ENCODE results near the gene SCAF8.

SCAF8 gene

GRCh38 chr6:154821099-154821498 is 87.9 kb downstream of the SCAF8 start:
- DNase-seq (ENCODE audit: low spot score) (no peak), ATAC-seq (ENCODE audit: low read depth) (no peak)
- Histone ChIP-seq H3K9me3 (ENCODE audit: severe bottlenecking) (no peaks in the 10 kb centered on the region), H3K36me3 (ENCODE audit: low read depth) (peaks cover 92% of the 10 kb centered on the region), H3K4me3 (ENCODE audit: severe bottlenecking) (no peak overlapping the region), H3K27ac (ENCODE audit: poor library complexity, severe bottlenecking) (no peak overlapping the region), H3K27me3 (ENCODE audit: insufficient read depth, poor library complexity, severe bottlenecking) (no peaks in the 10 kb centered on the region), H3K4me1 (ENCODE audit: insufficient read depth, poor library complexity, severe bottlenecking) (no peaks in the 10 kb centered on the region)
- TF ChIP-seq CTCF (IDR thresholded peaks at IDR 0.05; ENCODE audit: poor library complexity, severe bottlenecking), result no peak

GRCh38 chr6:154821638-154822037 is 88.4 kb downstream of the SCAF8 start:
- Histone ChIP-seq H3K4me3 (ENCODE audit: severe bottlenecking) (no peak overlapping the region), H3K27me3 (ENCODE audit: insufficient read depth, poor library complexity, severe bottlenecking) (no peaks in the 10 kb centered on the region), H3K27ac (ENCODE audit: poor library complexity, severe bottlenecking) (no peak overlapping the region), H3K9me3 (ENCODE audit: severe bottlenecking) (no peaks in the 10 kb centered on the region), H3K4me1 (ENCODE audit: insufficient read depth, poor library complexity, severe bottlenecking) (no peaks in the 10 kb centered on the region), H3K36me3 (ENCODE audit: low read depth) (peaks cover 92% of the 10 kb centered on the region)
- ATAC-seq (ENCODE audit: low read depth), result no peak
- DNase-seq (ENCODE audit: low spot score), result no peak
- TF ChIP-seq CTCF (IDR thresholded peaks at IDR 0.05; ENCODE audit: poor library complexity, severe bottlenecking), result no peak

GRCh38 chr6:154822947-154823558 is 89.8 kb downstream of the SCAF8 start:
- ATAC-seq (ENCODE audit: low read depth) (no peak), DNase-seq (ENCODE audit: low spot score) (no peak)
- no peak overlapping the region for H3K27ac ChIP-seq (ENCODE audit: poor library complexity, severe bottlenecking)
- TF ChIP-seq CTCF (IDR thresholded peaks at IDR 0.05; ENCODE audit: poor library complexity, severe bottlenecking), result no peak
- H3K4me3 ChIP-seq (ENCODE audit: severe bottlenecking), result no peak overlapping the region
- no peaks in the 10 kb centered on the region for H3K9me3 ChIP-seq (ENCODE audit: severe bottlenecking)
- H3K36me3 ChIP-seq (ENCODE audit: low read depth), result peaks cover 91% of the 10 kb centered on the region
- H3K4me1 ChIP-seq (ENCODE audit: insufficient read depth, poor library complexity, severe bottlenecking), result no peaks in the 10 kb centered on the region
- H3K27me3 ChIP-seq (ENCODE audit: insufficient read depth, poor library complexity, severe bottlenecking), result no peaks in the 10 kb centered on the region

- Histone ChIP-seq H3K4me3 (ENCODE audit: severe bottlenecking) (no peak overlapping the region), H3K36me3 (ENCODE audit: low read depth) (peaks cover 91% of the 10 kb centered on the region), H3K9me3 (ENCODE audit: severe bottlenecking) (no peaks in the 10 kb centered on the region), H3K27ac (ENCODE audit: poor library complexity, severe bottlenecking) (no peak overlapping the region), H3K27me3 (ENCODE audit: insufficient read depth, poor library complexity, severe bottlenecking) (no peaks in the 10 kb centered on the region), H3K4me1 (ENCODE audit: insufficient read depth, poor library complexity, severe bottlenecking) (no peaks in the 10 kb centered on the region)
- ATAC-seq (ENCODE audit: low read depth) (no peak), DNase-seq (ENCODE audit: low spot score) (no peak)
- TF ChIP-seq CTCF (IDR thresholded peaks at IDR 0.05; ENCODE audit: poor library complexity, severe bottlenecking), result no peak
These were observed 90.9 kb downstream of the SCAF8 start for GRCh38 chr6:154824076-154824475.

- no peak for TF ChIP-seq CTCF (IDR thresholded peaks at IDR 0.05; ENCODE audit: poor library complexity, severe bottlenecking)
- ATAC-seq (ENCODE audit: low read depth) (no peak), DNase-seq (ENCODE audit: low spot score) (no peak)
- Histone ChIP-seq H3K4me3 (ENCODE audit: severe bottlenecking) (no peak overlapping the region), H3K27ac (ENCODE audit: poor library complexity, severe bottlenecking) (no peak overlapping the region), H3K36me3 (ENCODE audit: low read depth) (peaks cover 89% of the 10 kb centered on the region), H3K9me3 (ENCODE audit: severe bottlenecking) (no peaks in the 10 kb centered on the region), H3K27me3 (ENCODE audit: insufficient read depth, poor library complexity, severe bottlenecking) (no peaks in the 10 kb centered on the region), H3K4me1 (ENCODE audit: insufficient read depth, poor library complexity, severe bottlenecking) (no peaks in the 10 kb centered on the region)
These were observed 96.8 kb downstream of the SCAF8 start for GRCh38 chr6:154829970-154830369.

Data from RWPE2 (cell line).